HepG2 (cell line): ENCODE measurements around the gene SLC25A15. TPM values are rescaled to one million over a fixed set of nuclear protein-coding genes. Genes with fewer than 3 reads are reported as not detected.
A peak's percentile ranks its signal among the peaks of the same experiment; 100 is the strongest.

Experiments
- FUBP1 ChIP-seq: sonication (generic); formaldehyde crosslinking; IDR thresholded peaks from 2 replicates; pipeline ENCODE4 v1.5.1; 2020; ENCODE audit warnings: missing genetic modification reagents, mild to moderate bottlenecking, borderline replicate concordance
- ISL2 ChIP-seq: sonication (generic); formaldehyde crosslinking; IDR thresholded peaks from 2 replicates; pipeline ENCODE4 v1.5.0; 2020; ENCODE audit warnings: missing genetic modification reagents
- NFE2 ChIP-seq: sonication (generic); formaldehyde crosslinking; IDR thresholded peaks from 2 replicates; pipeline ENCODE4 v1.4.0; 2020; ENCODE audit warnings: missing genetic modification reagents
- PATZ1 ChIP-seq: sonication (generic); formaldehyde crosslinking; IDR thresholded peaks from 2 replicates; pipeline ENCODE4 v1.4.0; 2020; ENCODE audit warnings: missing genetic modification reagents
- RBM39 ChIP-seq: fragments of 200-400 bp; formaldehyde crosslinking; IDR thresholded peaks from one replicate; pipeline ENCODE4 v1.6.1; 2018; ENCODE audit warnings: antibody characterized with exemption, mild to moderate bottlenecking, low read depth, low read length; ENCODE audit not compliant: poor library complexity, severe bottlenecking
- ZBED4 ChIP-seq: sonication (generic); formaldehyde crosslinking; IDR thresholded peaks from 2 replicates; pipeline ENCODE4 v1.4.0; 2020; ENCODE audit warnings: missing genetic modification reagents, borderline replicate concordance
- ZBTB42 ChIP-seq: sonication (generic); formaldehyde crosslinking; IDR thresholded peaks from 2 replicates; pipeline ENCODE4 v1.5.0; 2020; ENCODE audit warnings: mild to moderate bottlenecking, missing genetic modification reagents
- ZFP82 ChIP-seq: sonication (generic); formaldehyde crosslinking; IDR thresholded peaks from 2 replicates; pipeline ENCODE4 v1.5.1; 2020; ENCODE audit warnings: mild to moderate bottlenecking, missing genetic modification reagents, borderline replicate concordance
- ZKSCAN5 ChIP-seq: sonication (generic); formaldehyde crosslinking; IDR thresholded peaks from 2 replicates; pipeline ENCODE4 v1.5.1; 2020; ENCODE audit warnings: mild to moderate bottlenecking, missing genetic modification reagents
- ZNF569 ChIP-seq: sonication (generic); formaldehyde crosslinking; IDR thresholded peaks from 2 replicates; pipeline ENCODE4 v1.5.0; 2020; ENCODE audit warnings: mild to moderate bottlenecking, missing genetic modification reagents, moderate library complexity, borderline replicate concordance
- ZNF609 ChIP-seq: sonication (generic); formaldehyde crosslinking; IDR thresholded peaks from 2 replicates; pipeline ENCODE4 v1.4.0; 2020; ENCODE audit warnings: mild to moderate bottlenecking, missing genetic modification reagents, borderline replicate concordance
- ZNF83 ChIP-seq: sonication (generic); formaldehyde crosslinking; IDR thresholded peaks from 2 replicates; pipeline ENCODE4 v1.4.0; 2020; ENCODE audit warnings: missing genetic modification reagents, mild to moderate bottlenecking, borderline replicate concordance
- polyA plus RNA-seq, 8 experiments: library from polyadenylated mRNA; depleted of rRNA in 3 of 8; stranded (reverse) in 7 of 8; unstranded in 1 of 8; fragments of >200 nt; fragmentation: Illumina TruSeq in 4 of 8; extraction: Trizol in 4 of 8; gene quantifications; 2 replicates each; pipeline versions ENCODE4 v1.2.1 to v1.2.3, GENCODE V29; 2011 to 2016; ENCODE audit warnings: low read depth in 4 of 8, missing spikeins in 1 of 8, mixed read lengths in 1 of 8; ENCODE audit not compliant: insufficient read depth in 1 of 8
- total RNA-seq, 5 experiments: library from RNA; depleted of rRNA; stranded (reverse); fragments of >200 nt; fragmentation: Illumina TruSeq; extraction: Trizol; gene quantifications; 2 replicates each; pipeline ENCODE4 v1.2.3, GENCODE V29; 2016; ENCODE audit warnings: low read depth in 1 of 5

SLC25A15 gene
- total and polyA plus RNA-seq, 2 of the 13 experiments (the other 11 are each of a cell fraction or from before 2014, with no cell fraction given) = 17.3 to 39.1 TPM

- peak; percentile 32; the same call in 1 of the 2 replicates for TF ChIP-seq ZNF609
- TF ChIP-seq ZKSCAN5 (CRISPR knock-in tag) = no peak
- peak; percentile 44; the same call in 1 of the 2 replicates for TF ChIP-seq PATZ1
- peak; percentile 31; the same call in 1 of the 2 replicates for TF ChIP-seq ZBTB42 (CRISPR knock-in tag)
- no peak for TF ChIP-seq ISL2 (CRISPR knock-in tag)
- no peak for TF ChIP-seq ZNF83 (CRISPR knock-in tag)
- no peak for TF ChIP-seq NFE2 (CRISPR knock-in tag)
- no peak for TF ChIP-seq FUBP1 (CRISPR knock-in tag)
- no peak for TF ChIP-seq ZNF569
- TF ChIP-seq ZFP82 (CRISPR knock-in tag) = no peak; the same call in 1 of the 2 replicates
- TF ChIP-seq RBM39 = no peak
- peak; percentile 36; the same call in 1 of the 2 replicates for TF ChIP-seq ZBED4 (CRISPR knock-in tag)
Measured at GRCh38 chr13:40789275-40790153, at the start of gene SLC25A15 (continued).
